GM12878 (cell line): ENCODE results near the gene CHD6.

Source experiments
- CBX3 ChIP-seq: fragments of 200-600 bp; sonication (generic); IDR thresholded peaks from 2 replicates; pipeline ENCODE4 v1.6.1; 2016; ENCODE audit warnings: low read depth, borderline replicate concordance
- EP300 ChIP-seq, 2 experiments: fragments of 150-350 bp in 1 of 2; IDR thresholded peaks; 2 replicates each; pipeline ENCODE4 v1.6.1; 2011 to 2012; ENCODE audit warnings: low read depth in 2 of 2, low read length in 2 of 2, borderline replicate concordance in 1 of 2, improper control_type of control experiment in 1 of 2, inconsistent platforms in 1 of 2; ENCODE audit not compliant: control insufficient read depth in 1 of 2
- EZH2 ChIP-seq: IDR thresholded peaks from 2 replicates; pipeline ENCODE4 v1.6.1; 2012; ENCODE audit warnings: low read depth, mild to moderate bottlenecking, control low read depth, inconsistent platforms, low read length, borderline replicate concordance; ENCODE audit not compliant: control insufficient read depth
- JUND ChIP-seq: IDR thresholded peaks from 2 replicates; pipeline ENCODE4 v1.6.1; 2012; ENCODE audit warnings: low read depth, mild to moderate bottlenecking, low read length, improper control_type of control experiment, moderate library complexity
- PBX3 ChIP-seq: IDR thresholded peaks from 2 replicates; pipeline ENCODE4 v1.6.1; 2011; ENCODE audit warnings: mild to moderate bottlenecking, low read depth, low read length, moderate library complexity; ENCODE audit not compliant: insufficient replicate concordance
- POLR2A ChIP-seq: IDR thresholded peaks from 2 replicates; pipeline ENCODE4 v1.6.1; 2011; ENCODE audit warnings: low read depth, mild to moderate bottlenecking, low read length
- POLR2AphosphoS2 ChIP-seq: IDR thresholded peaks from 2 replicates; pipeline ENCODE4 v1.6.1; 2011; ENCODE audit warnings: low read depth, mild to moderate bottlenecking, low read length, improper control_type of control experiment, moderate library complexity
- RB1 ChIP-seq: fragments of 450-650 bp; formaldehyde crosslinking; IDR thresholded peaks from 2 replicates; pipeline ENCODE4 v1.6.1; 2017; ENCODE audit warnings: mild to moderate bottlenecking, borderline replicate concordance
- RUNX3 ChIP-seq: IDR thresholded peaks from 2 replicates; pipeline ENCODE4 v1.6.1; 2012; ENCODE audit warnings: low read length, inconsistent platforms
- SMAD1 ChIP-seq: fragments of 450-650 bp; IDR thresholded peaks from 2 replicates; pipeline ENCODE4 v1.6.1; 2018; ENCODE audit warnings: mild to moderate bottlenecking, low read depth; ENCODE audit not compliant: partially characterized antibody
- ZNF24 ChIP-seq: fragments of 450-650 bp; IDR thresholded peaks from 2 replicates; pipeline ENCODE4 v1.6.1; 2017; ENCODE audit warnings: antibody characterized with exemption, mild to moderate bottlenecking
- TF ChIP-seq, protein P1 (sequence below): fragments of 450-650 bp; IDR thresholded peaks from 2 replicates; pipeline ENCODE4 v1.6.1; 2016; ENCODE audit warnings: mild to moderate bottlenecking, moderate library complexity, borderline replicate concordance
- TF ChIP-seq, protein P2 (sequence below), 3 experiments: IDR thresholded peaks in 2 of 3; conservative IDR thresholded peaks in 1 of 3; 2 replicates each; pipeline ENCODE4 v1.5.1; 2011; ENCODE audit warnings: low read depth in 3 of 3, low read length in 3 of 3, mild to moderate bottlenecking in 3 of 3, control low read depth in 2 of 3, moderate library complexity in 2 of 3, inconsistent platforms in 1 of 3, mixed read lengths in 1 of 3; ENCODE audit not compliant: control insufficient read depth in 2 of 3, insufficient read depth in 1 of 3; ENCODE audit errors: extremely low read depth in 1 of 3

DNA sequence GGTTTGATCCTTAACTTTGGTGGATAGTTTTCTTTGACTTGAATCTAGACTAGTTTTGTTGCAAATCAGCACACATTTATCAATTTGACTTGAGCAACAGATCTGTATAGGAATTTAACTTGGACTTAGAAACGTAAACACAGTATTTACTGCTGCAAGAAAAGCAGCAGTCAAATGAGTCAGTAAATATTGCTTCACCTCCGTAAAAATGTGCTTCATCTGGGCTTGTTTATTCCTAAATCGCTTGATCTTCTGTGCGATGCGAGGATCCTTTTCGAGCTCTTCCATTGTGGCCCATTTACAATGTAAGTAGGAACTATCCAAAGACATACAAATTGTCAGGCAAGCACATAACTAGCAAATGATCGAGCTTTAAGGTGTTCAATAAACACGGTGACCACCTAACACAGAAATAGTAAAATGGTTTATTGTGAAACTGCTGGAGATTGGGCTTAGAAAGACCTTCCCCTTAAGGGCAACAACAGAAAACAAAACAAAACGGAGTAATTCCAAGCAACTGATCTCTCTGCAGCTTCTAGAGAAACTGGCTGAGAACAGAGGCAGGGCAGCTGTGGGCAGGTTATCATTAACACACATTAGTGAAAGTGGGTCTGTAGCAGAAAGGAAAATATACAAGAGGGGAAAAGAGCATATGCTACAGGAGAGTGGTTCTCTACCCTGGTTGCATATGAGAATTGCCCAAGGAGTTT lies 120.8 kb downstream of the CHD6 start:
- TF ChIP-seq EZH2 (no peak), POLR2AphosphoS2 (no peak), ZNF24 (no peak), RB1 (no peak), PBX3 (no peak), EP300 (IDR thresholded peaks at IDR 0.05; ENCODE audit: borderline replicate concordance in 1 of 2, control insufficient read depth in 1 of 2, low read depth in 2 of 2, low read length in 2 of 2) (no peak), JUND (no peak), CBX3 (no peak), POLR2A (no peak), RUNX3 (no peak), SMAD1 (no peak)
- TF ChIP-seq, protein P1, sequence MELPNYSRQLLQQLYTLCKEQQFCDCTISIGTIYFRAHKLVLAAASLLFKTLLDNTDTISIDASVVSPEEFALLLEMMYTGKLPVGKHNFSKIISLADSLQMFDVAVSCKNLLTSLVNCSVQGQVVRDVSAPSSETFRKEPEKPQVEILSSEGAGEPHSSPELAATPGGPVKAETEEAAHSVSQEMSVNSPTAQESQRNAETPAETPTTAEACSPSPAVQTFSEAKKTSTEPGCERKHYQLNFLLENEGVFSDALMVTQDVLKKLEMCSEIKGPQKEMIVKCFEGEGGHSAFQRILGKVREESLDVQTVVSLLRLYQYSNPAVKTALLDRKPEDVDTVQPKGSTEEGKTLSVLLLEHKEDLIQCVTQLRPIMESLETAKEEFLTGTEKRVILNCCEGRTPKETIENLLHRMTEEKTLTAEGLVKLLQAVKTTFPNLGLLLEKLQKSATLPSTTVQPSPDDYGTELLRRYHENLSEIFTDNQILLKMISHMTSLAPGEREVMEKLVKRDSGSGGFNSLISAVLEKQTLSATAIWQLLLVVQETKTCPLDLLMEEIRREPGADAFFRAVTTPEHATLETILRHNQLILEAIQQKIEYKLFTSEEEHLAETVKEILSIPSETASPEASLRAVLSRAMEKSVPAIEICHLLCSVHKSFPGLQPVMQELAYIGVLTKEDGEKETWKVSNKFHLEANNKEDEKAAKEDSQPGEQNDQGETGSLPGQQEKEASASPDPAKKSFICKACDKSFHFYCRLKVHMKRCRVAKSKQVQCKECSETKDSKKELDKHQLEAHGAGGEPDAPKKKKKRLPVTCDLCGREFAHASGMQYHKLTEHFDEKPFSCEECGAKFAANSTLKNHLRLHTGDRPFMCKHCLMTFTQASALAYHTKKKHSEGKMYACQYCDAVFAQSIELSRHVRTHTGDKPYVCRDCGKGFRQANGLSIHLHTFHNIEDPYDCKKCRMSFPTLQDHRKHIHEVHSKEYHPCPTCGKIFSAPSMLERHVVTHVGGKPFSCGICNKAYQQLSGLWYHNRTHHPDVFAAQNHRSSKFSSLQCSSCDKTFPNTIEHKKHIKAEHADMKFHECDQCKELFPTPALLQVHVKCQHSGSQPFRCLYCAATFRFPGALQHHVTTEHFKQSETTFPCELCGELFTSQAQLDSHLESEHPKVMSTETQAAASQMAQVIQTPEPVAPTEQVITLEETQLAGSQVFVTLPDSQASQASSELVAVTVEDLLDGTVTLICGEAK, result no peak
- TF ChIP-seq, protein P2, sequence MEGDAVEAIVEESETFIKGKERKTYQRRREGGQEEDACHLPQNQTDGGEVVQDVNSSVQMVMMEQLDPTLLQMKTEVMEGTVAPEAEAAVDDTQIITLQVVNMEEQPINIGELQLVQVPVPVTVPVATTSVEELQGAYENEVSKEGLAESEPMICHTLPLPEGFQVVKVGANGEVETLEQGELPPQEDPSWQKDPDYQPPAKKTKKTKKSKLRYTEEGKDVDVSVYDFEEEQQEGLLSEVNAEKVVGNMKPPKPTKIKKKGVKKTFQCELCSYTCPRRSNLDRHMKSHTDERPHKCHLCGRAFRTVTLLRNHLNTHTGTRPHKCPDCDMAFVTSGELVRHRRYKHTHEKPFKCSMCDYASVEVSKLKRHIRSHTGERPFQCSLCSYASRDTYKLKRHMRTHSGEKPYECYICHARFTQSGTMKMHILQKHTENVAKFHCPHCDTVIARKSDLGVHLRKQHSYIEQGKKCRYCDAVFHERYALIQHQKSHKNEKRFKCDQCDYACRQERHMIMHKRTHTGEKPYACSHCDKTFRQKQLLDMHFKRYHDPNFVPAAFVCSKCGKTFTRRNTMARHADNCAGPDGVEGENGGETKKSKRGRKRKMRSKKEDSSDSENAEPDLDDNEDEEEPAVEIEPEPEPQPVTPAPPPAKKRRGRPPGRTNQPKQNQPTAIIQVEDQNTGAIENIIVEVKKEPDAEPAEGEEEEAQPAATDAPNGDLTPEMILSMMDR (IDR thresholded peaks at IDR 0.05 in 2 of 3, conservative IDR thresholded peaks at IDR 0.05 in 1 of 3; ENCODE audit: control insufficient read depth in 2 of 3, extremely low read depth in 1 of 3, insufficient read depth in 1 of 3, low read depth in 3 of 3, low read length in 3 of 3), result no peak
